Left colon (tissue), 2 donors: ENCODE data around the gene SLTM. TPM values are rescaled to one million over a fixed set of nuclear protein-coding genes. Genes with fewer than 3 reads are reported as not detected.
"Not testable (repeated sequence)": the region's sequence is repeated elsewhere in the genome, so short reads cannot be mapped to it uniquely, and the experiment has no call there.

Source experiments
- ATAC-seq: fragments of 200-7000 bp; cut with Tn5 transposase; one replicate; pipeline ENCODE4 v1.9.1; 2020; ENCODE audit warnings: mild to moderate bottlenecking, moderate library complexity
- DNase-seq, 2 donors: peaks; one replicate each; pipeline ENCODE4 v3.0.0-alpha.2; 2020
- intact Hi-C, 2 donors: fragments of 100-400 bp; cut with DNase I in 1 of 2; cut with micrococcal nuclease in 1 of 2; formaldehyde crosslinking; loops; one replicate each; pipeline versions ENCODE4 v1.11.2 to v1.14.0; 2022; cut with DNase I, micrococcal nuclease
- total RNA-seq, 2 donors: library from RNA; stranded (reverse); fragmentation: NEBNext Ultra II Directional; extraction: Animal tissue kit (Norgen Biotek cat#: 25700); gene quantifications; one replicate each; pipeline ENCODE4 v1.2.1, GENCODE V29; 2021
- donor health status: DM: no; HTN: no; CAD: no.
- donor health status: DM: yes; HTN: yes; CAD: no.

SLTM gene
- total RNA-seq, 2 donors from 2014 or later: 68.3 to 87.5 TPM

DNA sequence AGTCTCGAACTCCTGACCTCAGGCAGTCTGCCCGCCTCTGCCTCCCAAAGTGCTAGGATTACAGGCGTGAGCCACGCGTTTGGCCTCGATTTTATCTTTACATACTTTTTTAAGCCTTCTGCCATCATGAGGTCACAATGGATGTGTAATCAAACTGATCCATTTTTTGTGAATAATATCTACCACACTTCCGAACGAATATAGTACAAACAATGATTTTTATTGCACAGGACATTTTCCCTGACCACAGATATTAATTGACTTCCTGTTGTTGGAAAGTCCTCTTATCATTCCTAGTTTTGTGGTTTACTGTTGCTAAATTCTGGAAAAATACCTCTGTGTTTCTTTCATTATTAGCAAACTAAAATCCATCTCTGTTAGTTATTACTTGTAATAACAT lies 93.4 kb downstream of the SLTM start:
- ATAC-seq: no peak
- intact Hi-C loops: no loop called here

GRCh38 chr15:58839485-58839884 lies 94.0 kb downstream of the SLTM start:
- intact Hi-C loops: no loop called here
- DNase-seq (no peak), ATAC-seq (peak; percentile 46)

More for the DNA sequence above, 93.4 kb downstream of the SLTM start:
- no peak for DNase-seq

DNA sequence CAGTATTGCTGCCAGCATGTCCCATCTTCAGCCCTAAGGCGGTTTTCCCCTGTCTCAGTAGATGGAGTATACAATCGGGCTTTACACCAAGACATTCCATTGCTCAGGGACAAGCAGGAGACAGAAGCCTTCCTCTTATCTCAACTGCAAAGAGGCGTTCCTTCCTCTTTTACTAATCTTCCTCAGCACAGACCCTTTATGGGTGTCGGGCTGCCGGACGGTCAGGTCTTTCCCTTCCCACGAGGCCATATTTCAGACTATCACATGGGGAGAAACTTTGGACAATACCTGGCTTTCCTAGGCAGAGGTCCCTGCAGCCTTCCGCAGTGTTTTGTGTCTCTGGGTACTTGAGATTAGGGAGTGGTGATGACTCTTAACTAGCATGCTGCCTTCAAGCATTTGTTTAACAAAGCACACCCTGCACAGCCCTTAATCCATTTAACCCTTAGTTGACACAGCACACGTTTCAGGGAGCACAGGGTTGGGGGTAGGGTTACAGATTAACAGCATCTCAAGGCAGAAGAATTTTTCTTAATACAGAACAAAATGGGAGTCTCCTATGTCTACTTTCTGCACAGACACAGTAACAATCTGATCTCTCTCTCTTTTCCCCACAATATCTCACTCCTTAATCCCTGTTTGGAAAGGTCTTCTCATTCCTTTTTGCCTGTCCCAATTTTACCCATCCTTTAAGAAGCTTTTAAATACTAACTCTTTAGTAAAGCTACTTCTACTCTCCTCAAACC lies 99.6 kb downstream of the SLTM start:
- DNase-seq: not testable (repeated sequence)

DNA sequence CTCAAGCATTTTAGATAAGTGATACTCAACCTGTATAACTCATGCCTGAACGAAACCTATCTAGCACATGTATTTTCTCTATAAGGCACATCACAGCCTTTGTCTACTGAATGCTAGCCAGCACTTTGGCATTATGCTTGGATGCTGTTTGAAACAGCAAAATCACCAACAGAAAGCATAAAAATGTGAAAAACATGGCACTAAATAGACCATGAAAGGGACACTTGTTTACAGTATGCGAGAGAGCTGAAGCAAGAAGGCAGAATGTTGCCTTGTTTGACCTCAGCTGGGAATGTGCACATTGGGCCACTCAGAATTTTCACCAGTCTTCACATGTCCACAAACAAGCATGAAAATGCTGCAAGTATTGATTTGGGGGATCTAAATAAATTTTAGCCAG lies 102.9 kb downstream of the SLTM start:
- intact Hi-C loops: no loop called here
- no peak for ATAC-seq
- no peak for DNase-seq

More for the DNA sequence above, 99.6 kb downstream of the SLTM start:
- intact Hi-C loops, ATAC-seq: not testable (repeated sequence)

Other genes starting within 250 kb of the SLTM start
- gene ADAM10, start 184.0 kb downstream of the SLTM start, total RNA-seq: 100 to 1,000 TPM; 138 to 183 TPM
- gene MINDY2, start 162.4 kb downstream of the SLTM start, total RNA-seq: 10 to 100 TPM in 1 of 2 donors, 1 to 10 TPM in 1; 9.0 to 14.1 TPM
- 10 to 100 TPM; 27.0 to 31.1 TPM for gene RNF111, start 54.0 kb upstream of the SLTM start, total RNA-seq
- 10 to 100 TPM in 1 of 2 donors, 1 to 10 TPM in 1; 7.6 to 17.6 TPM for gene CCNB2, start 171.5 kb upstream of the SLTM start, total RNA-seq